ENCODE results near the gene ANGEL2.

Gene ANGEL2

DNA sequence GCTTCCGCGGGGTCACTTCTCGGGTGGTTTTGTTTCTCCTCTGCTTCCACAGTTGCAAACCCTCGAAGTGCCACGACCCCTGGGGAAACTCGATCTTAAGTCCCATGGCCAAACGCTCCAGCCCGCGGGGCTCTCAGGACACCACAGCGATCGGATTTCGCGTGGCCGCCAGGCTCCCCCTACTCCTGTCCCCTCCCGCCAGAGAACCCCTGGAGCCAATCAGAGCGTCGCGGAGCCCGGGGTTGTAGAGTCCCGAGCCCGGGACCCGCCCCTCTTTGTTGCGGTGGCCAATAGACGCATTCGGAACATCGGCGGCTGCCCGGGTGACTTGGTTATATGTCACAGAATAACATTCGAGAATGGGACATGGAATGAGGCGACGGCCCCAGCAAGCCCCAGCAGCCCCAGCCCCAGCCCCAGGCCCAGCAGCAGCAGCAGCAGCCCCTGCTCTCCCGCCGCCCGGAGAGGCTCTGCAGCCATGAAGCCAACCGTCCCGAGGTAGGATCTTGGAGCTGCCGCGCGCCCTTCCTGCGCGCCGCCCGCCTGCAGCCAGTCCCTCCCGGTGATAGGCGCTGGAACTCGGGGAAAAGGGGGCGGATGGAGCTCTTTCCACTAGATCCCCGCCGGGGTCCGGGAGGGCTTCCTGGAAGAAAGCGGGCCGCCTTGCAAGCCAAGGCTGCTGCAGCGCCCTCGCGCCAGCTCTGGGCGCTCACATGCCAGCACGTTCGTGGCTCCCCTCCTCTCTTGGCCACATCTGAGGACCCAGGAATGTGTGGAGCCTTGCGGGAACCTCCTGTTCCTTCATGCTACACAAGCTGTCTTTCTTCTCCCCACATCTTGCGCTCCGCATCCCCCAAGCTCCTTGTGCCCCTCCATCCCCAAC is 65.2 kb downstream of the ANGEL2 start, which contains the start of gene VASH2:
TSS of gene VASH2 (plus strand) at position 299 of the 883 bp plus-strand sequence. CDS start 1,002 bp downstream, outside the sequence.
- peak; percentile 89 for DNase-seq

- no peak for DNase-seq
These were observed 65.9 kb downstream of the ANGEL2 start for GRCh38 chr1:212949771-212950170.

- no peak for DNase-seq
These were observed 68.8 kb downstream of the ANGEL2 start for GRCh38 chr1:212946872-212947271.

- DNase-seq: no peak
These were observed 70.1 kb downstream of the ANGEL2 start for GRCh38 chr1:212945463-212946160.

DNA sequence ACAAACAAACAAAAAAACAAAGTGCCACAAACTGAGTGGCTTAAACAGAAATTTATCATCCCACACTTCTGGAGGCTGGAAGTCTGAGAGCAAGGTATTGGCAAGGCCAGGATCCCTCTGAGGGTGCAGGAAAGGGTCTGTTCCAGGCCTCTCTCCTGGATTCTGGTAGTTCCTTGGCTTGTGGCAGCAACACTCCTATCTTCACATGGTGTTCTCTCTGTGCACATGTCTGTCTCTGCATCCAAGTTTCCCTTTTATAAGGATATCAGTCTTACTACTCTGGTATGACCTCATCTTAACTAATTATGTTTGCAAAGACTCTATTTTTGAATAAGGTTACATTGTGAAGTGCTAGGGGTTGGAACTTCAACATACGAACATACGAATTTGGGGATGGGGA is 70.6 kb downstream of the ANGEL2 start:
- no peak for DNase-seq

DNA sequence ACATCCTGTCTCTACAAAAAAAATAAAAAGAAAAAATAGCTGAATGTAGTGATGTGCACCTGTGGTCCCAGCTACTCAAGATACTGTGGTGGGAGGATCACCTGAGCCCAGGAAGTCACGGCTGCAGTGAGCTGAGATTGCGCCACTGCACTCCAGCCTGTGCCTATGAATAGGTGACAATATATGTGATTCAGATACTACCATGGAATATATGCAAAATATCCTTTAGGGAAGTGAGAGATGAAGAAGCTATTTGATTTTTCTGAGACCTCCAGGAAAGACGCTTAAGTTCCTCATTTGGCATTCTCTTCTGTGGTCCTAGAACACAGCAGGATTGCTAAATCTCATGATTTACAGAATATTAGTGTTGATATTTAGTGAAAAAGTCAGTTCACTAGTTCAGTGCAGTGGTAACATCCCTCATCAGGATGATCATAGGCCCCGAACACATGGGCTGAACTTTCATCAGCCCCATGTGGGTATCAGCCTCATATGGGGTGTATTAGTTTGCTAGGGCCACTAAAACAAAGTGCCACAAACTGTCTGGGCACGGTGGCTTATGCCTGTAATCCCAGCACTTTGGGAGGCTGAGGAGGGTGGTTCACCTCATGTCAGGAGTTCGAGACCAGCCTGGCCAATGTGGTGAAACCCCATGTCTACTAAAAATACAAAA is 71.3 kb downstream of the ANGEL2 start:
- no peak for DNase-seq

GRCh38 chr1:212943393-212943710 is 72.3 kb downstream of the ANGEL2 start:
- DNase-seq: no peak

DNA sequence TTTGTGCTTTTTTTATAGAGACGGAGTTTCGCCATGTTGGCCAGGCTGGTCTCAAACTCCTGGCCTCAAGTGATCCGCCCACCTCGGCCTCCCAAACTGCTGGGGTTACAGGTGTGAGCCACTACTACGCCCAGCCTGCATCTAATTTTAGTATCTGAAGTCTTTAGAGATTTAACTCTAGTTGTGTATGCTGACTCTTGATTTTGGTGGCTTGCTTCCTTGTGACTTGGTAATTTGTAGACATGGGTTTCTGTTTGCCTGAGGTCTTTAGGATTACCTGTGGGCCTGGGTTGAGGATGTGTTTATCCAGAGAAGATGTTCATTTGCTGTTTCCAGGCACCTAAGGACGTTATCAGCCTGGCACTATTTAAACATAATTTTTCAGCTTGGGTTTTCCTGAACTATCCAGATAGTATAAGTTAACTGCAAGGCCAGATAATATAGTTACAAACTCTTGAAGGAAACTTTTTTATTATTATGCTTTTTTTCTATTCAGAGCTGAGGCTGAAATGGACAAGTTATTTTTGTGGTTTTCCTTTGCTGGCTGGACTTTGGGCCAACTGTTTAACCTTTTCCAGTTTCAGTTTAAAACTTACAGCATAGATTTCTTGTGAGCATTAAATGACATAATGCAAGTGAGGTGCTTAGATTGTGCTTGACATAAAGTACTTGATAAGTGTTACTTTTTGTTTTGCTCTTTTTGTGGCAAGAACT is 72.8 kb downstream of the ANGEL2 start:
- DNase-seq: no peak
